IMR-90 (cell line): ENCODE results near the gene TNNI2. TPM values are rescaled to one million over a fixed set of nuclear protein-coding genes. Genes with fewer than 3 reads are reported as not detected.

Experiments used
- ATAC-seq: fragments of 200-7000 bp; cut with Tn5 transposase; 2 replicates; pipeline ENCODE4 v1.9.1; 2020; ENCODE audit warnings: low read depth, mild to moderate bottlenecking, moderate library complexity
- BruUV-seq: library from RNA; stranded (reverse); fragments of 400-500 nt; replicated peaks from 2 replicates; lab custom pipeline; 2021; lab: Mats Ljungman, UMichigan
- CTCF ChIA-PET: fragments of 300-600 bp; formaldehyde crosslinking; extraction: SDS; loops from one replicate; lab custom pipeline; 2021; ENCODE audit warnings: antibody characterized with exemption; lab: Yijun Ruan, JAX
- POLR2A ChIA-PET: fragments of 300-600 bp; sonication (Branson Sonifier 250); formaldehyde crosslinking; loops from one replicate; lab custom pipeline; 2022; ENCODE audit warnings: antibody characterized with exemption; ENCODE audit not compliant: unreplicated experiment; lab: Charles Lee
- DNase-seq: peaks from one replicate; pipeline ENCODE4 v3.0.0; 2013
- H2AFZ ChIP-seq: replicated peaks from 2 replicates; pipeline ENCODE3; 2013; ENCODE audit warnings: low read length, mild to moderate bottlenecking; ENCODE audit not compliant: poor library complexity
- H2AK5ac ChIP-seq: 2 replicates; pipeline ENCODE4 v1.6.1; 2013; ENCODE audit warnings: low read depth, low read length, inconsistent platforms
- H2AK9ac ChIP-seq: replicated peaks from 2 replicates; pipeline ENCODE3; 2013; ENCODE audit warnings: mild to moderate bottlenecking, low read depth, low read length, moderate library complexity; ENCODE audit not compliant: poor library complexity
- H2BK120ac ChIP-seq: 2 replicates; pipeline ENCODE4 v1.6.1; 2013; ENCODE audit warnings: low read depth, low read length, inconsistent platforms
- H2BK15ac ChIP-seq: 3 replicates; pipeline ENCODE4 v1.6.1; 2013; ENCODE audit warnings: low read depth, low read length, inconsistent platforms
- H2BK20ac ChIP-seq: 2 replicates; pipeline ENCODE4 v1.6.1; 2013; ENCODE audit warnings: low read depth, mild to moderate bottlenecking, inconsistent platforms, low read length, moderate library complexity
- H2BK5ac ChIP-seq: 2 replicates; pipeline ENCODE4 v1.6.1; 2013; ENCODE audit warnings: mild to moderate bottlenecking, low read depth, low read length, inconsistent platforms; ENCODE audit not compliant: poor library complexity, severe bottlenecking
- H3K14ac ChIP-seq: replicated peaks from 2 replicates; pipeline ENCODE4 v1.6.1; 2013; ENCODE audit warnings: low read depth, low read length, inconsistent platforms
- H3K18ac ChIP-seq: 2 replicates; pipeline ENCODE4 v1.6.1; 2013; ENCODE audit warnings: low read depth, low read length, control low read depth
- H3K23ac ChIP-seq: 2 replicates; pipeline ENCODE4 v1.6.1; 2013; ENCODE audit warnings: low read depth, low read length, inconsistent platforms
- H3K27ac ChIP-seq: 2 replicates; pipeline ENCODE4 v1.5.1; 2013; ENCODE audit warnings: mild to moderate bottlenecking, control low read depth, low read length; ENCODE audit not compliant: insufficient read depth
- H3K27me3 ChIP-seq: 2 replicates; pipeline ENCODE4 v1.6.1; 2013; ENCODE audit warnings: low read length; ENCODE audit not compliant: control insufficient read depth, insufficient read depth
- H3K36me3 ChIP-seq: 2 replicates; pipeline ENCODE4 v1.6.1; 2013; ENCODE audit warnings: low read length, mixed read lengths; ENCODE audit not compliant: control insufficient read depth, insufficient read depth
- H3K4ac ChIP-seq: 2 replicates; pipeline ENCODE4 v1.6.1; 2013; ENCODE audit warnings: low read depth, low read length, inconsistent platforms
- H3K4me1 ChIP-seq: 2 replicates; pipeline ENCODE4 v1.6.1; 2013; ENCODE audit warnings: low read length, mixed read lengths; ENCODE audit not compliant: control insufficient read depth, insufficient read depth
- H3K4me2 ChIP-seq: 2 replicates; pipeline ENCODE4 v1.6.1; 2013; ENCODE audit warnings: low read depth, mild to moderate bottlenecking, control low read depth, low read length, moderate library complexity
- H3K4me3 ChIP-seq: 2 replicates; pipeline ENCODE4 v1.5.1; 2013; ENCODE audit warnings: low read depth, mild to moderate bottlenecking, control low read depth, low read length, moderate library complexity; ENCODE audit not compliant: insufficient read depth
- H3K56ac ChIP-seq: 2 replicates; pipeline ENCODE4 v1.6.1; 2013; ENCODE audit warnings: low read length, inconsistent platforms; ENCODE audit not compliant: insufficient read depth; ENCODE audit errors: extremely low read depth
- H3K79me1 ChIP-seq, 2 experiments: 2 replicates each; pipeline ENCODE4 v1.6.1; 2013; ENCODE audit warnings: low read length in 2 of 2, inconsistent platforms in 1 of 2, low read depth in 1 of 2
- H3K9ac ChIP-seq: 2 replicates; pipeline ENCODE4 v1.6.1; 2013; ENCODE audit warnings: low read depth, low read length, control low read depth
- H3K9me1 ChIP-seq: 2 replicates; pipeline ENCODE4 v1.6.1; 2013; ENCODE audit warnings: low read length, inconsistent platforms; ENCODE audit not compliant: insufficient read depth
- H3K9me3 ChIP-seq: 2 replicates; pipeline ENCODE4 v1.6.1; 2013; ENCODE audit warnings: low read length; ENCODE audit not compliant: control insufficient read depth, insufficient read depth
- H4K20me1 ChIP-seq: 2 replicates; pipeline ENCODE4 v1.6.1; 2013; ENCODE audit warnings: low read length, inconsistent platforms; ENCODE audit not compliant: insufficient read depth
- H4K5ac ChIP-seq: 2 replicates; pipeline ENCODE4 v1.6.1; 2013; ENCODE audit warnings: mild to moderate bottlenecking, low read depth, low read length, control low read depth
- H4K8ac ChIP-seq, 2 experiments: 2 replicates each; pipeline ENCODE4 v1.6.1; 2013; ENCODE audit warnings: low read depth in 2 of 2, low read length in 2 of 2, control low read depth in 1 of 2, inconsistent platforms in 1 of 2
- H4K91ac ChIP-seq: 2 replicates; pipeline ENCODE4 v1.6.1; 2013; ENCODE audit warnings: low read depth, low read length, inconsistent platforms; ENCODE audit not compliant: insufficient read depth
- CEBPB ChIP-seq: IDR thresholded peaks from 2 replicates; pipeline ENCODE4 v1.6.1; 2012; ENCODE audit warnings: low read depth, low read length, improper control_type of control experiment
- CHD1 ChIP-seq: IDR thresholded peaks from 2 replicates; pipeline ENCODE4 v1.6.1; 2012; ENCODE audit warnings: low read depth, low read length, improper control_type of control experiment
- ELK1 ChIP-seq: fragments of 150-350 bp; IDR thresholded peaks from 2 replicates; pipeline ENCODE4 v1.6.1; 2016; ENCODE audit warnings: low read depth, mild to moderate bottlenecking, low read length, moderate library complexity, borderline replicate concordance
- FOS ChIP-seq: fragments of 150-350 bp; IDR thresholded peaks from 2 replicates; pipeline ENCODE4 v1.6.1; 2016; ENCODE audit warnings: low read depth, low read length
- MAFK ChIP-seq: IDR thresholded peaks from 2 replicates; pipeline ENCODE4 v1.6.1; 2012; ENCODE audit warnings: low read depth, low read length, improper control_type of control experiment
- MXI1 ChIP-seq: IDR thresholded peaks from 2 replicates; pipeline ENCODE4 v1.6.1; 2012; ENCODE audit warnings: low read depth, mild to moderate bottlenecking, low read length, moderate library complexity, borderline replicate concordance
- POLR2A ChIP-seq: IDR thresholded peaks from 2 replicates; pipeline ENCODE4 v1.6.1; 2012; ENCODE audit warnings: mild to moderate bottlenecking, low read depth, low read length
- RCOR1 ChIP-seq: IDR thresholded peaks from 2 replicates; pipeline ENCODE4 v1.6.1; 2012; ENCODE audit warnings: mild to moderate bottlenecking, low read length, improper control_type of control experiment; ENCODE audit not compliant: insufficient replicate concordance
- SMC3 ChIP-seq: fragments of 150-350 bp; IDR thresholded peaks from 2 replicates; pipeline ENCODE4 v1.6.1; 2016; ENCODE audit warnings: low read depth, mild to moderate bottlenecking, antibody characterized with exemption, low read length, moderate library complexity
- WGBS, 2 experiments: methylation state at CpG; one replicate each; pipeline versions ENCODE4 v1.1.5 to v1.1.7; 2013; ENCODE audit warnings: missing lambda C conversion rate in 2 of 2; ENCODE audit not compliant: insufficient read length in 1 of 2; ENCODE audit errors: extremely low coverage in 2 of 2; 5-methylcytosine and 5-hydroxymethylcytosine counted together
- dilution Hi-C: fragments of 300-500 bp; cut with HindIII; formaldehyde crosslinking; loops from one replicate; pipeline ENCODE4 v1.14.3; 2018; ENCODE audit warnings: low sequenced_read_pairs; ENCODE audit not compliant: unreplicated experiment
- in situ Hi-C: fragments of 300-500 bp; cut with MboI; formaldehyde crosslinking; loops from 3 replicates; pipeline ENCODE4 v1.14.3; 2019; ENCODE audit warnings: low sequenced_read_pairs, inconsistent platforms, mixed read lengths
- intact Hi-C: fragments of 100-400 bp; cut with micrococcal nuclease; formaldehyde crosslinking; loops from 2 replicates; pipeline ENCODE4 v1.10.0; 2022
- polyA plus RNA-seq, 3 experiments: library from polyadenylated mRNA; depleted of rRNA; stranded (reverse); fragments of >200 nt; gene quantifications; 2 replicates each; pipeline ENCODE4 v1.2.3, GENCODE V29; 2012; ENCODE audit warnings: low replicate concordance in 1 of 3
- total RNA-seq: library from RNA; depleted of rRNA; stranded (reverse); fragments of >200 nt; gene quantifications from 2 replicates; pipeline ENCODE4 v1.2.3, GENCODE V29; 2012
- TF ChIP-seq, protein P1 (sequence below): fragments of 150-350 bp; IDR thresholded peaks from 2 replicates; pipeline ENCODE4 v1.6.1; 2017; ENCODE audit warnings: mild to moderate bottlenecking, antibody characterized with exemption, low read length, low read depth
- TF ChIP-seq, protein P2 (sequence below): conservative IDR thresholded peaks from 2 replicates; pipeline ENCODE4 v1.5.1; 2012; ENCODE audit warnings: mild to moderate bottlenecking, low read depth, low read length, improper control_type of control experiment

TNNI2 gene
- total and polyA plus RNA-seq, 2 of the 4 experiments (the other 2 are of a cell fraction): not detected

- TF ChIP-seq, protein P1, sequence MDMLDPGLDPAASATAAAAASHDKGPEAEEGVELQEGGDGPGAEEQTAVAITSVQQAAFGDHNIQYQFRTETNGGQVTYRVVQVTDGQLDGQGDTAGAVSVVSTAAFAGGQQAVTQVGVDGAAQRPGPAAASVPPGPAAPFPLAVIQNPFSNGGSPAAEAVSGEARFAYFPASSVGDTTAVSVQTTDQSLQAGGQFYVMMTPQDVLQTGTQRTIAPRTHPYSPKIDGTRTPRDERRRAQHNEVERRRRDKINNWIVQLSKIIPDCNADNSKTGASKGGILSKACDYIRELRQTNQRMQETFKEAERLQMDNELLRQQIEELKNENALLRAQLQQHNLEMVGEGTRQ: no peak
- TF ChIP-seq SMC3: no peak
Observed at GRCh38 chr11:1821562-1821961, 17.2 kb upstream of the TNNI2 start (continued).

DNA sequence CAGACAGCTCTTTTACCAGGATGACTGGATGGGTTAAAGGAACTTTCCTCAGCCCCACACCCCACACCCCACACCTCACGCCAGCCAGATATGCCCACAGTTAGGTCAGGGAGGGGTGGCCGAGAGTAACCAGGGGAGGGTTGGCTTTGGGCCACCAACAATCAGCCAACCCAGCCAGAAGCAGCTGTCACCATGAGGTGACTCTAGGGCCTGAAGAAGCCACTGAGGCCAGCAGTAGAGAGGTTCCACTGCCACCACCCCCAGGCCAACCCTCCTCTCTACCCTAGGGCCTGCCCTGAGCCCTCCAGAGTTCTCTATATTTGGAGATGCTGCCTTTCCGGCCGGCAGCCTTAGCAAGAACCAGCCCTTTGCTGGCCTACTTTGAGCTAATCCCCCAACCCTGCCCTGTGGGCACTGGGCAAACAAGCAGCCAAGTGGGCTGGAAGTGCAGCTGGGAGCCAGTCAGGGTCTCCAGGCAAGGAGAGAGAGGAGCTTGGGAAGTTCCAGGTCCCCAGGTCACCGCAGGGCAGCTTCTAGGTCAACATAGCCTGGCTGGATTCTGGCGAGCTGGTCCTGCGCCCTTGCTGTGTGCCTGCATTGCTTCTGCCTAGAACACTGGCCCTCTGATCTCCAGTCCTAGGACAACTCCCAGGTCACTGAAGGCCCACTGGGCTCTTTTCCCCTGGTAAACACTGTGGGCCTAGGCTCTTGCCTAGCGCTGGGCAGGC lies 16.0 kb upstream of the TNNI2 start:
- Histone ChIP-seq H4K91ac (no peak overlapping the region), H3K9me1 (no peaks in the 10 kb centered on the region), H3K79me1 (no peaks in the 10 kb centered on the region), H2AFZ (no peak overlapping the region), H4K20me1 (no peaks in the 10 kb centered on the region), H3K23ac (no peak overlapping the region), H3K14ac (no peak overlapping the region), H3K9me3 (peaks cover 12% of the 10 kb centered on the region), H3K4ac (no peak overlapping the region), H3K27me3 (peaks cover 11% of the 10 kb centered on the region), H3K9ac (no peak overlapping the region), H2AK5ac (no peak overlapping the region), H4K8ac (no peak overlapping the region), H2BK5ac (no peak overlapping the region), H3K18ac (no peak overlapping the region), H3K4me3 (no peak overlapping the region), H3K36me3 (no peaks in the 10 kb centered on the region), H2AK9ac (no peak overlapping the region), H2BK20ac (no peak overlapping the region), H2BK15ac (no peak overlapping the region), H3K27ac (no peak overlapping the region), H3K4me2 (no peak overlapping the region), H4K5ac (no peak overlapping the region), H2BK120ac (no peak overlapping the region), H3K4me1 (peaks cover 11% of the 10 kb centered on the region), H3K56ac (no peak overlapping the region)
- dilution Hi-C loops (no loop called here), intact Hi-C loops (no loop called here), in situ Hi-C loops (loop anchor here (5.0 kb wide), 1 partner anchor 126 kb away; the partner anchor contains the start of gene KRTAP5-6)
- no peak for ATAC-seq
- POLR2A ChIA-PET: no interaction called here
- CTCF ChIA-PET: no interaction called here
- no TSS peak for BruUV-seq
- DNase-seq: no peak
- WGBS, 2 experiments: 80% methylated on average over 1 of the region's 8 CpGs; no CpG with 5 or more reads in 1 of the 2 experiments
- TF ChIP-seq, protein P2, sequence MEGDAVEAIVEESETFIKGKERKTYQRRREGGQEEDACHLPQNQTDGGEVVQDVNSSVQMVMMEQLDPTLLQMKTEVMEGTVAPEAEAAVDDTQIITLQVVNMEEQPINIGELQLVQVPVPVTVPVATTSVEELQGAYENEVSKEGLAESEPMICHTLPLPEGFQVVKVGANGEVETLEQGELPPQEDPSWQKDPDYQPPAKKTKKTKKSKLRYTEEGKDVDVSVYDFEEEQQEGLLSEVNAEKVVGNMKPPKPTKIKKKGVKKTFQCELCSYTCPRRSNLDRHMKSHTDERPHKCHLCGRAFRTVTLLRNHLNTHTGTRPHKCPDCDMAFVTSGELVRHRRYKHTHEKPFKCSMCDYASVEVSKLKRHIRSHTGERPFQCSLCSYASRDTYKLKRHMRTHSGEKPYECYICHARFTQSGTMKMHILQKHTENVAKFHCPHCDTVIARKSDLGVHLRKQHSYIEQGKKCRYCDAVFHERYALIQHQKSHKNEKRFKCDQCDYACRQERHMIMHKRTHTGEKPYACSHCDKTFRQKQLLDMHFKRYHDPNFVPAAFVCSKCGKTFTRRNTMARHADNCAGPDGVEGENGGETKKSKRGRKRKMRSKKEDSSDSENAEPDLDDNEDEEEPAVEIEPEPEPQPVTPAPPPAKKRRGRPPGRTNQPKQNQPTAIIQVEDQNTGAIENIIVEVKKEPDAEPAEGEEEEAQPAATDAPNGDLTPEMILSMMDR: no peak
- TF ChIP-seq CEBPB: no peak
- TF ChIP-seq, protein P1: no peak
- no peak for TF ChIP-seq MXI1
- no peak for TF ChIP-seq CHD1
- TF ChIP-seq FOS: no peak
- TF ChIP-seq MAFK: no peak
- TF ChIP-seq POLR2A: no peak
- TF ChIP-seq ELK1: no peak
- no peak for TF ChIP-seq RCOR1
